Hypothalamus (tissue), 51 donors: Measurements from ENCODE around the gene MPPED2.

Source experiments
- DNase-seq, 51 donors: peaks; one replicate each; lab custom pipeline; 2025; lab: John Stamatoyannopoulos, UW

Gene MPPED2

GRCh38 chr11:30488304-30488998 lies 97.7 kb downstream of the MPPED2 start:
- peak in 1 of 51 donors; percentile 13 for DNase-seq

- DNase-seq, result peak in 1 of 51 donors; percentile 26
Observed at GRCh38 chr11:30487200-30487898, 98.8 kb downstream of the MPPED2 start.

- no peak for DNase-seq
Observed at GRCh38 chr11:30485756-30486155, 100.4 kb downstream of the MPPED2 start.

- no peak for DNase-seq
Observed at GRCh38 chr11:30485222-30485621, 100.9 kb downstream of the MPPED2 start.

- no peak for DNase-seq
Observed at GRCh38 chr11:30483056-30483455, 103.1 kb downstream of the MPPED2 start.

- no peak for DNase-seq
Observed at GRCh38 chr11:30481796-30482195, 104.4 kb downstream of the MPPED2 start.

- DNase-seq, result peak in 1 of 51 donors; percentile 56
Observed at GRCh38 chr11:30481330-30481729, 104.8 kb downstream of the MPPED2 start.

GRCh38 chr11:30479899-30480298 lies 106.3 kb downstream of the MPPED2 start:
- no peak for DNase-seq

- DNase-seq, result peak in 3 of 51 donors; percentile 4 to 12 (median 10)
Observed at GRCh38 chr11:30478923-30479322, 107.2 kb downstream of the MPPED2 start.

- no peak for DNase-seq
Observed at GRCh38 chr11:30477061-30477460, 109.1 kb downstream of the MPPED2 start.

GRCh38 chr11:30474151-30474954 lies 111.8 kb downstream of the MPPED2 start:
- no peak for DNase-seq

GRCh38 chr11:30471244-30471643 lies 114.9 kb downstream of the MPPED2 start:
- DNase-seq, result no peak

- DNase-seq, result no peak
Observed at GRCh38 chr11:30468881-30469280, 117.3 kb downstream of the MPPED2 start.

- no peak for DNase-seq
Observed at GRCh38 chr11:30467176-30467575, 119.0 kb downstream of the MPPED2 start.

- DNase-seq, result no peak
Observed at GRCh38 chr11:30465623-30466022, 120.5 kb downstream of the MPPED2 start.

GRCh38 chr11:30465192-30465591 lies 121.0 kb downstream of the MPPED2 start:
- DNase-seq, result no peak

- no peak for DNase-seq
Observed at GRCh38 chr11:30463266-30463665, 122.9 kb downstream of the MPPED2 start.

GRCh38 chr11:30462421-30462820 lies 123.7 kb downstream of the MPPED2 start:
- no peak for DNase-seq

- peak in 2 of 51 donors; percentile 4 to 6 for DNase-seq
Observed at GRCh38 chr11:30459821-30460220, 126.3 kb downstream of the MPPED2 start.

GRCh38 chr11:30459306-30459705 lies 126.8 kb downstream of the MPPED2 start:
- no peak for DNase-seq

GRCh38 chr11:30458541-30458940 lies 127.6 kb downstream of the MPPED2 start:
- no peak for DNase-seq
